ENCODE measurements around the gene LSR.

The LSR gene

DNA sequence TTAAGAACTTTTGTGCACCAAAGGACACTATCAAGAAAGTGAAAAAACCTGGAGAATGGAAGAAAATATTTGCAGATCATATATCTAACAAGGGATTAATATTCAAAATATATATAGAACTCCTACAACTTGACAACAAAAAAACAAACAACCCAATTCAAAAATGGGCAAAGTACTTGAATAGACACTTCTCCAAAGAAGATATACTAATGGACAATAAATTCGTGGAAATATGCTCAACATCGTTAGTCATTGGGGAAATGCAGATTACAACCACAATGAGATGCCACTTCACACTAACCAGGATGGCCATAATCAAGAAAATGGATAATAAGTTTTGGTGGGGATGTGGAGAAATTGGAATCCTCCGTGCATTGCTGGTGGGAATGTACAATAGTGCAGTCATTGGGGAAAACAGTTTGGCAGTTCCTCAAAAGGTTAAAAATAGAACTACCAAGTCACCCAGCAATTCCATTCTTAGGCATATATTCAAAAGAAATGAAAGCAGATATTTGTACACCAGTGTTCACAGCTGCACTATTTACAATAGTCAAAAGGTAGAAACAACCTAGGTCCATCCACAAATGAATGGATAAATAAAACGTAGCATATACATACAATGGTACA lies 2.2 kb upstream of the LSR start:
- no peak for DNase-seq

GRCh38 chr19:35247526-35248309 lies 1.1 kb upstream of the LSR start:
- no peak for DNase-seq

DNA sequence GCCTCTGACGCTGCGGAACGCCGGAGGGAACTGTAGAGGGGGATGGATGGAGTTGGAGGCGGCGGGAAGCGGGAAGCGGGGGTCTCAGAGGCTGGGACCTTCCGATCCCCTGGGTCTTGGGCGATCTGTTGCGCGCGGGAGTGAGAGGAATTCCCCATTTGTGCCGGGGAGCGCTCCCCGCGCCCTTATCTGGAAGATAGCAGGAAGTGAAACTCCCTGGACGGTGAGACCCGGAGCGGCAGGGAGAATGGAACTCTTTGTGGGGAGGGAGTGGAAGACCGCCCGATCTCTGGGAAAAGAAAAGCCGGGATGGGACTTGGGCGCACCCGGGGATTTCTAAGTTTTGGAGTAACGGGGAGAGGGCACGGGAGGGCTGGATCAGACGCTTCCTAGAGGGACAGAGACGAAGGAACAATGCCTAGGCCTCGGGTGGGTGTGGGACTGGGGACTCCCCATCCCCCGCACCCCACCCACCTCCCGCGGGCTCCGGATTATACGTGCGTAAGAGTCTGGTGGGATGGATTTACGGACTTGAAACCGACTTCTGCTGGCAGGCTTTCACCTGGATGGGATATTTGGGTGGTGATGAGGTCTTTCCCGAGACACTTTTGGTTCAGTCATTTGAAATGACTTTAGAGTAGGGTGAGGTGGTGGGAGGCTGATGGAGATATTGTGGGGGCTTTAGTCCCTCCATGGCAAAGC lies 495 bp downstream of the LSR start:
- DNase-seq = no peak

GRCh38 chr19:35249848-35250711 lies 1.3 kb downstream of the LSR start:
- DNase-seq = no peak

- DNase-seq = no peak
These were observed 2.7 kb downstream of the LSR start for GRCh38 chr19:35251456-35251855.

DNA sequence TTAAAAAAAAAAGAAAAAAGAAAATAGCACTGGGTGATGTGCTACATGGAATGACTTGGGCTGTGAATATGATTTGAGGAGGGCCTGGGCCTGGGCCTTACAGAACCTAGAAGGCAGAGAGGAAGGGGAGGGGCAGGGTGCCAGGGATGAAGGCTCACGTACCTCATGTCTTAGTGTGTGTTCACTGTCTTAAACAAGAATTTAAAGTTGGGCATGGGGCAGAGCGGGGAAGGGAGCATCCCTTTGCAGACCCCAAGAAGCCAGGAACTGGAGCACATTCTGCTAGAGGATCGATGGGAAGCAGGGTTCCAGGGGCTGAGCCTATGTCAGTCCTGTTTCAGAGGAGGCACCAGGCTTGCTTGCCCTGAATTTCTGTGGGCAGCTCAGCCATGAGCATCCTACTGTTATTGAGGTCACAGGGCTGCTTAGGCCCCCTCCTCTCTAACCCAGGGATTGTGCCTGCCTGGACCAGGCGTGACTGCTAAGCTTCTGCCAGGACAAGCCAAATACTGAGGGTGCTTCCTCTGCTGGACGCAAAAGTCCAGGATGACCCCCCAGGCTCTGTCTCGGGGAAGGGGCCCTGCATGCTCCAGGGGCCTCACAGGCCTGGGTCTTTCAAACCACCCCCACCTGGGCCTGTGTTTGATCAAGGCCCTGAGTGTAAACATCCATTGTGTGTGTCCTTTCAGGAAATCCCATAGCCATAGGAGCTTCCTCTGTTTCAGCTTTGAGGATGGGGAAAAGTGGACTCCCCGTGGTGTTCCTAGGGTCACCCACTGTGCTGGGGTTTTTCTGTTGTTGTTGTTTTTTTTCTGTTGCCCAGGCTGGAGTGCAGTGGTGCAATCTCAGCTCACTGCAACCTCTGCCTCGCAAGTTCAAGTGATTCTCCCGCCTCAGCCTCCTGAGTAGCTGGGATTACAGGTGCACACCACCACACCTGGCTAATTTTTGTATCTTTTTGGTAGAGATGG lies 4.8 kb downstream of the LSR start:
- no peak for DNase-seq

GRCh38 chr19:35254341-35255297 lies 5.8 kb downstream of the LSR start:
- DNase-seq = no peak

DNA sequence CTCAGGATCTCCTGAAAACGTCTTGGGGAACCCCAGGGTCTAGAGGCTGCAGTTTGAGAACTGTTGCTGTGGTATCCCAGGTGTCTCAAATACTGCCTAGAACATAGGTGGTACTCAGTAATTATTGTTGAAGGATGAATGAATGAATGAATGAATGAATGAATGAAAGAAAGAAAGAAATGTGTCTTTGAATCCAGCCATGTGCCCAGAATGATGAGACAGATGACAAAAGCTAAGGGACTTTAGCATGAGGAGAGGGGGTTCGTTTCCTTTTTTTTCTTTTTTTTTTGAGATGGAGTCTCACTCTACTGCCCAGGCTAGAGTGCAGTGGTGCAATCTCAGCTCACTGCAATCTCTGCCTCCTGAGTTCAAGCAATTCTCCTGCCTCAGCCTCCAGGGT lies 7.8 kb downstream of the LSR start:
- no peak for DNase-seq

DNA sequence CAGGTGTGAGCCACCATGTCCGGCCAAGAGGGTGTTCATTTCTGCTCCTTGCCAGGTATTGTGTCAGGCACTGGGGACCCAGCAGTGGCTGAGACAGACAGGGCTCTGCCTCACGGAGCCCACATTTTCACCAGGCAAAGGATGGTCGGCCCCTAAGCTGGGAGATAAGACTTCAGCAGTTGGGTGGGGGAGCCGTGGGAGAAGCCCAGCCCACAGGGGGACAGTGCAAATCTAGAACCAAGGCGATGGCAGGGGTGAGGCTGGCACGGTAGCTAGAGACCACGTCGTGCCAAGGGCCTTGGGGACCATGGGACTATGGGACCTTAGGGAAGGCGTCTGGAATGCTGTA lies 8.3 kb downstream of the LSR start:
- DNase-seq = no peak

GRCh38 chr19:35260694-35261304 lies 12.0 kb downstream of the LSR start:
- DNase-seq = no peak

DNA sequence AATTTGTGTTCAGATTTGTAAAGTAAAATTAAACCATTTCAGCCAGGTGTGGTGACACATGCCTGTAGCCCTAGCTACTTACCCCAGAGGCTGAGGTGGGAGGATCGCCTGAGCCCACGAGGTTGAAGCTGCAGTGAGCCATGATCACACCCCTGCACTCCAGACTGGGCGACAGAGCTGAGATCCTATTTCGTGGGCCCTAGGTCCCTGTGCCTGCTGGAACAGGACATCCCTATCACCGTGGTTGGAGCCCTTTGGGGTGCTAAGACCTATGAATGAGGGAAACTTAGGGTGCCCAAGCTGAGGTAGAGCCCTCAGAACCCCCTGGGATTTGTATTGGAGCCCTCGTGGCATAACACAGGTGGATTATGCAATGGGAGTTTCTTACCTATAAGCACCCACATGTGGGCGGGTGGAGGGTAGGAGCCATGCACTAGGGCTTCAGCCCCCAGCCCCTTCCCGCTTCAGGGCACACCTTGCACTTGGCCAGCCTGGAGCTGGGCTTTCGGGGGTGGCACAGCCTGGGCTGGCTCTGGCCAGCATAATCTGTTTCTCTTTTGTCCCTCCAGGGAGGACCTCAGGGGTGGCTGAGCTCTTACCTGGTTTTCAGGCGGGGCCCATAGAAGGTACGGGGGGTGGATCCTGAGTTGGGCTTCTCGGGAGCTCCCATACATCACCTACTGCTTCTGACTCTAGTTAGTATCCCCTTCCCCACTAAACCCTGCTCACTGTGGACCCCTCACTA lies 12.7 kb downstream of the LSR start:
- no peak for DNase-seq

DNA sequence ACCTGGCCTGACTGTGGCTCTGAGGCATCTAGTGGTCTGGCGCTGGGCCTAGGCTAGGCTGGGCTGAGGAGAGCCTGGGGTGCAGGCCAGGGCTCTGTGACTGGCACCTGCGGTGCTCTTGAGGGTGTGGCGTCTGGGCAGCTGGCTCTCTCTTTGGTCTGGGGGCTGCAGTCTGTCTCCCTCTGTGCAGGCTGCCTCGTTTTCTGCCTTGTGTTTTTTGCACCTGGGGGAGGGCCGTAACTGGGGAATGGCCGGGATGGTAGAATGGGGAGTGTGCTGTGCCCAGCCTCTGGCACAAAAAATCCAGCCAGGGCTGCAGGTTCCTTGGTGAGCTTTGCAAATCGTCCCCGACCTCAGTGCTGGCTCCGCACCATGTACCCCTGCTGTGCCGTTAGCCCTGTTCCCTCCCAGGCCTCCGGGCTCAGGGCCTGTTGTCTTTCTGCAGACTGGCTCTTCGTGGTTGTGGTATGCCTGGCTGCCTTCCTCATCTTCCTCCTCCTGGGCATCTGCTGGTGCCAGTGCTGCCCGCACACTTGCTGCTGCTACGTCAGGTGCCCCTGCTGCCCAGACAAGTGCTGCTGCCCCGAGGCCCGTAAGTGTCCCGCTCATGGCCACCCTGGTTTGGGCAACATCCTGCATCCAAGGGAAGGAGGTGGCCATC lies 13.4 kb downstream of the LSR start:
- DNase-seq = peak in 1 of 56 donors; percentile 32

- DNase-seq = no peak
These were observed 15.7 kb downstream of the LSR start for GRCh38 chr19:35264268-35265125.

GRCh38 chr19:35265126-35265899 lies 16.5 kb downstream of the LSR start:
- no peak for DNase-seq

- DNase-seq = no peak
These were observed 17.2 kb downstream of the LSR start for GRCh38 chr19:35265900-35266519.
